Astrocyte of the hippocampus (primary cell): ENCODE data around the gene DYNC1H1.

Experiments
- DNase-seq: peaks from one replicate; pipeline ENCODE4 v3.0.0; 2011; ENCODE audit warnings: low read depth, low spot score

The DYNC1H1 gene

GRCh38 chr14:101964297-101965180, at the start of gene DYNC1H1:
TSS of gene DYNC1H1 (plus strand) at chr14:101964573. CDS start at chr14:101964692, 119 bp downstream.
- DNase-seq = peak; percentile 99

GRCh38 chr14:101915871-101916815, 48.2 kb upstream of the DYNC1H1 start:
- DNase-seq = no peak

- DNase-seq = no peak
Observed at GRCh38 chr14:101916816-101917412, 47.5 kb upstream of the DYNC1H1 start.

GRCh38 chr14:101917413-101918017, 46.9 kb upstream of the DYNC1H1 start:
- DNase-seq = no peak

GRCh38 chr14:101918065-101918989, 46.0 kb upstream of the DYNC1H1 start:
- DNase-seq = no peak

- no peak for DNase-seq
Observed at GRCh38 chr14:101920271-101920670, 44.1 kb upstream of the DYNC1H1 start.

- no peak for DNase-seq
Observed at GRCh38 chr14:101922866-101923265, 41.5 kb upstream of the DYNC1H1 start.

GRCh38 chr14:101925152-101925551, 39.2 kb upstream of the DYNC1H1 start:
- DNase-seq = no peak

GRCh38 chr14:101926085-101926484, 38.3 kb upstream of the DYNC1H1 start:
- no peak for DNase-seq

- no peak for DNase-seq
Observed at GRCh38 chr14:101926620-101927019, 37.8 kb upstream of the DYNC1H1 start.

GRCh38 chr14:101927859-101928258, 36.5 kb upstream of the DYNC1H1 start:
- DNase-seq = peak; percentile 32

GRCh38 chr14:101928415-101928841, 35.9 kb upstream of the DYNC1H1 start:
- no peak for DNase-seq

GRCh38 chr14:101929096-101929495, 35.3 kb upstream of the DYNC1H1 start:
- no peak for DNase-seq

- DNase-seq = no peak
Observed at GRCh38 chr14:101929946-101930345, 34.4 kb upstream of the DYNC1H1 start.

- DNase-seq = no peak
Observed at GRCh38 chr14:101932673-101933072, 31.7 kb upstream of the DYNC1H1 start.

- no peak for DNase-seq
Observed at GRCh38 chr14:101933209-101933608, 31.2 kb upstream of the DYNC1H1 start.

GRCh38 chr14:101934601-101935150, 29.7 kb upstream of the DYNC1H1 start:
- no peak for DNase-seq

GRCh38 chr14:101937926-101938767, 26.2 kb upstream of the DYNC1H1 start:
- DNase-seq = no peak

- DNase-seq = no peak
Observed at GRCh38 chr14:101939646-101940170, 24.7 kb upstream of the DYNC1H1 start.
